Neuronal stem cell (in vitro differentiated cells): Measurements from ENCODE around the gene STK32A.

Experiments
- DNase-seq: peaks from one replicate; pipeline ENCODE4 v3.0.0-alpha.2; 2013; ENCODE audit warnings: low spot score
- H2AFZ ChIP-seq: one replicate; pipeline ENCODE4 v1.6.1; 2013; ENCODE audit warnings: mild to moderate bottlenecking, low read length, inconsistent platforms
- H2AK5ac ChIP-seq: 2 replicates; pipeline ENCODE4 v1.6.1; 2013; ENCODE audit warnings: low read depth, mild to moderate bottlenecking, inconsistent platforms, low read length, moderate library complexity, mixed read lengths
- H2BK120ac ChIP-seq: 2 replicates; pipeline ENCODE4 v1.6.1; 2013; ENCODE audit warnings: low read depth, mild to moderate bottlenecking, inconsistent platforms, low read length, moderate library complexity, mixed read lengths
- H2BK12ac ChIP-seq: one replicate; pipeline ENCODE4 v1.6.1; 2013; ENCODE audit warnings: low read length, inconsistent platforms
- H2BK15ac ChIP-seq: 2 replicates; pipeline ENCODE4 v1.6.1; 2013; ENCODE audit warnings: mild to moderate bottlenecking, low read length, inconsistent platforms, mixed read lengths
- H2BK5ac ChIP-seq: one replicate; pipeline ENCODE4 v1.6.1; 2013; ENCODE audit warnings: inconsistent platforms, mild to moderate bottlenecking, low read length, moderate library complexity
- H3K14ac ChIP-seq: one replicate; pipeline ENCODE4 v1.6.1; 2013; ENCODE audit warnings: low read length, inconsistent platforms
- H3K18ac ChIP-seq: 2 replicates; pipeline ENCODE4 v1.6.1; 2013; ENCODE audit warnings: low read length, inconsistent platforms
- H3K23ac ChIP-seq: 2 replicates; pipeline ENCODE4 v1.6.1; 2013; ENCODE audit warnings: low read depth, mild to moderate bottlenecking, mixed read lengths, low read length, inconsistent platforms; ENCODE audit not compliant: poor library complexity
- H3K27ac ChIP-seq: replicated peaks from 3 replicates; pipeline ENCODE4 v1.5.1; 2013; ENCODE audit warnings: low read length, inconsistent platforms
- H3K27me3 ChIP-seq, 3 experiments: 2 replicates each; pipeline ENCODE4 v1.6.1; 2013; ENCODE audit warnings: low read length in 3 of 3, mild to moderate bottlenecking in 2 of 3, inconsistent platforms in 1 of 3, low read depth in 1 of 3, mixed read lengths in 1 of 3, moderate library complexity in 1 of 3; ENCODE audit not compliant: control insufficient read depth in 3 of 3, insufficient read depth in 3 of 3
- H3K36me3 ChIP-seq, 2 donors: replicated peaks in 1 of 2; 2 replicates each; pipeline ENCODE4 v1.6.1; 2013; ENCODE audit warnings: low read length in 2 of 2; ENCODE audit not compliant: control insufficient read depth in 2 of 2, insufficient read depth in 2 of 2
- H3K4ac ChIP-seq: 2 replicates; pipeline ENCODE4 v1.6.1; 2013; ENCODE audit warnings: inconsistent platforms, mild to moderate bottlenecking, low read length, moderate library complexity
- H3K4me1 ChIP-seq, 2 donors: 1 replicate in 1 of 2; 2 replicates in 1 of 2; pipeline ENCODE4 v1.6.1; 2013; ENCODE audit warnings: low read length in 2 of 2, low read depth in 1 of 2; ENCODE audit not compliant: control insufficient read depth in 2 of 2, insufficient read depth in 1 of 2
- H3K4me2 ChIP-seq: one replicate; pipeline ENCODE4 v1.6.1; 2013; ENCODE audit warnings: mild to moderate bottlenecking, low read length, inconsistent platforms; ENCODE audit not compliant: insufficient read depth, poor library complexity, severe bottlenecking
- H3K4me3 ChIP-seq, 2 donors: 2 replicates each; pipeline ENCODE4 v1.5.1; 2013; ENCODE audit warnings: low read length in 2 of 2, mild to moderate bottlenecking in 2 of 2, inconsistent platforms in 1 of 2, moderate library complexity in 1 of 2
- H3K79me1 ChIP-seq: one replicate; pipeline ENCODE4 v1.6.1; 2013; ENCODE audit warnings: low read depth, mild to moderate bottlenecking, inconsistent platforms, low read length, moderate library complexity
- H3K9ac ChIP-seq: one replicate; pipeline ENCODE4 v1.6.1; 2013; ENCODE audit warnings: mild to moderate bottlenecking, low read depth, low read length, inconsistent platforms; ENCODE audit not compliant: poor library complexity
- H3K9me3 ChIP-seq, 2 donors: replicated peaks in 1 of 2; 2 replicates each; pipeline versions ENCODE3 to v1.6.1; 2013; ENCODE audit warnings: low read length in 2 of 2, mild to moderate bottlenecking in 2 of 2, inconsistent platforms in 1 of 2, low read depth in 1 of 2, mixed read lengths in 1 of 2, moderate library complexity in 1 of 2; ENCODE audit not compliant: control insufficient read depth in 2 of 2, insufficient read depth in 1 of 2
- H4K8ac ChIP-seq: one replicate; pipeline ENCODE4 v1.6.1; 2013; ENCODE audit warnings: low read depth, mild to moderate bottlenecking, inconsistent platforms, low read length, moderate library complexity
- H4K91ac ChIP-seq: one replicate; pipeline ENCODE4 v1.6.1; 2013; ENCODE audit warnings: low read length, low read depth, mild to moderate bottlenecking, inconsistent platforms; ENCODE audit not compliant: poor library complexity
- WGBS, 2 donors: extraction: QIAGEN DNeasy Blood & Tissue Kit; methylation state at CpG; one replicate each; pipeline ENCODE4 v1.1.7; 2013; ENCODE audit warnings: missing lambda C conversion rate in 2 of 2, mixed read lengths in 1 of 2; ENCODE audit not compliant: insufficient read length in 2 of 2, insufficient replicate concordance in 1 of 2; ENCODE audit errors: extremely low coverage in 2 of 2; 5-methylcytosine and 5-hydroxymethylcytosine counted together

STK32A gene

DNA sequence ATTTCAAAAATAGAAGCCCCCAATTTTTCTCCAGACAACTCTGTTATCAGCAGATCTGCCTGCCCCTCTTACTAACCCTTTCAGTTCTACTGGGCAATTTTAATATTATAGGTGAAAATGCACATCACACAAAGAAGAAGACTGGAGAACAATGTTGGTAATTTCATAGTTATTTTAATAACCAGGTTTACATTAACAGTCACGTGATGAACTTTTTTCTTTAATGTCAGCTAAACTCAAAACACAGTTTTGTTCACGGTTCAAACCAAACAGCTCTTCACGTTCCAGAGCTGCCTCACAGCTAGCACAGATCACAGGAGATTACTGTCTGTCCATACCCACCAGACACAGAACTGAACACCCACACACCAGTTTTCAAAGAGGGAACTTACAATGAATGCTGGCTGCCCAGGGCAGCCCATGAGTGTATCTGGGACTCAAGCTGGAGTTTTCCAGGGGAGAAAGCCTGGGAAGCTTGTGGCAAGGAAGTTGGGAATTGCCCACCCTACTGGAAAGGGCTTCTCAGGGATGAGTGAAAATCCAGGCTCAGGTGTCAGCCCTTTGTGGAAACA is 155.9 kb downstream of the STK32A start:
- no peak overlapping the region for H2BK12ac ChIP-seq
- H4K91ac ChIP-seq = no peak overlapping the region
- no peak overlapping the region for H2BK15ac ChIP-seq
- no peak overlapping the region for H3K27ac ChIP-seq
- no peak overlapping the region for H2BK120ac ChIP-seq
- H2AK5ac ChIP-seq = no peak overlapping the region
- H2BK5ac ChIP-seq = no peak overlapping the region
- no peak overlapping the region for H2AFZ ChIP-seq
- no CpG with 5 or more reads among the region's 3 CpGs for WGBS, 2 donors
- no peak overlapping the region for H3K18ac ChIP-seq
- no peak for DNase-seq
- no peak overlapping the region for H3K9ac ChIP-seq
- peaks cover 16 to 61% of the 10 kb centered on the region in 2 donors for H3K36me3 ChIP-seq
- no peak overlapping the region for H4K8ac ChIP-seq
- no peaks in the 10 kb centered on the region for H3K79me1 ChIP-seq
- no peak overlapping the region for H3K4me3 ChIP-seq
- H3K4ac ChIP-seq = no peak overlapping the region
- no peaks in the 10 kb centered on the region for H3K9me3 ChIP-seq
- peaks cover 5 to 9% of the 10 kb centered on the region in 2 donors for H3K4me1 ChIP-seq
- H3K14ac ChIP-seq = no peak overlapping the region
- H3K4me2 ChIP-seq = no peak overlapping the region
- H3K23ac ChIP-seq = no peak overlapping the region
- no peaks in the 10 kb centered on the region for H3K27me3 ChIP-seq

DNA sequence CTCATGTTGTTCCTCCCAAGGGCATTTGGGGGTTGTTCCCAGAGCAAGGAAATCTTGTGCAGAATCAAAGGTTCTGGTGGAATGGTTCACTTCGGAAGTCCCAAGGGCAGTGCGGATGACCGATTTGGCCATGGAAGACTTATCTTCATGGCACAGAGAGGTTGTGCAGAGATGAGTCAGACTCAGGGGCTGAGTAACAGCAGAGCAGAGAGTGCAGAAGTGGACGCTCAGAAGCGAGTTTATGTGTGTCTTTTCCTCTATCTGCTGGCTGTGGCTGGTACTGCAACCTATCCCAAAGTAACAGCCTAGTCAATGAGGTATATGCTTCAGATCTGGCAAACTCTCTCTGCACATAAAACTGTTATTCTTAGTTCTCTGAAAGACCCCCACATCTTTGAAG is 157.0 kb downstream of the STK32A start:
- H3K9me3 ChIP-seq = peaks cover 0 to 3% of the 10 kb centered on the region in 2 donors
- no peak for DNase-seq
- no peak overlapping the region for H3K4ac ChIP-seq
- H4K8ac ChIP-seq = no peak overlapping the region
- H3K79me1 ChIP-seq = peaks cover 3% of the 10 kb centered on the region
- no peak overlapping the region for H3K14ac ChIP-seq
- H3K4me3 ChIP-seq = no peak overlapping the region
- H3K36me3 ChIP-seq = peaks cover 24 to 71% of the 10 kb centered on the region in 2 donors
- no peak overlapping the region for H2BK120ac ChIP-seq
- no peak overlapping the region for H3K23ac ChIP-seq
- H3K9ac ChIP-seq = no peak overlapping the region
- no peak overlapping the region for H2AFZ ChIP-seq
- no peak overlapping the region for H3K27ac ChIP-seq
- no peak overlapping the region for H2BK5ac ChIP-seq
- no peak overlapping the region for H2AK5ac ChIP-seq
- H3K4me1 ChIP-seq = peaks cover 5 to 9% of the 10 kb centered on the region in 2 donors
- no peak overlapping the region for H2BK12ac ChIP-seq
- H2BK15ac ChIP-seq = no peak overlapping the region
- no peaks in the 10 kb centered on the region for H3K27me3 ChIP-seq
- no peak overlapping the region for H4K91ac ChIP-seq
- WGBS, 2 donors = no CpG with 5 or more reads among the region's 5 CpGs
- no peak overlapping the region for H3K4me2 ChIP-seq
- H3K18ac ChIP-seq = no peak overlapping the region

DNA sequence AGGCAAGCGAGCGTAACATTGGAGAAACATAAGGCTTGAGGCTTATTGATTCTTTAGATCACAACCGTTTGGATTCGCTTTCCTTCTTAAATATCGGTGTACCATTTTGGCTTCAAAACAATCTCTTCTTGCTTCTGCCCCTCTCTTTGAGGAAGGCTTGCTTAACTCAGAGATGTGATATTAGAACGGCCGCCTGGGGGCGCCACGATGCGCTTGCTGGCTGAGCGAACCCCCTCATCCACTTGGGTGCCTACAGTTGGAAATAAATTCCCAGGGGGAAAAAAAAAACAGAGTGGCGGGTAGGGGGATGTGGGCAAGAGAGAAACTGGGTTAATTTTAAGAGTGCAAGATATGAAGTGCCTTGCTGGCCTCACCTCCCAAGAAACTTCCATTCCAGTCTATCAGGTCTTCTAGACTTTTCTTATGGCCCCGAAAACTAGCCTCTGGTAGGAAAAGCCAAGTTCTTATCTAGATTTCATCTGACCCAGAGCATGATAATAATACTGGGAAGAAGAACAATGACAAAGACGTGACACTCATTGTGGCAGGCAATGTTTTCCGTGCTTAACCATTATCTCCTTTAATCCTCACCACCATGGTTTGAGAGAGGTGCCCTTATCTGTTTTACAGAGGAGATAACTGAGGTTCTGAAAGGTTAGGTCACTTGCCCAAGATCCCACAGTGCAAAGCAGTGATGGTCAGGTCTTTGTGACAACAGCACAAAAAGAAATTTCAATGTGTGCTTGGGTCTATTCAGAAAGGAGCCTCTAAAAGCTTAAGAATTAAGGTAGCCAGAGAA is 159.2 kb downstream of the STK32A start:
- no peak for DNase-seq
- Histone ChIP-seq H2BK15ac (no peak overlapping the region), H4K8ac (no peak overlapping the region), H2AK5ac (no peak overlapping the region), H3K27me3 (peaks cover 0 to 1% (median 0%) of the 10 kb centered on the region in 3 experiments), H3K4ac (no peak overlapping the region), H3K18ac (no peak overlapping the region), H3K4me1 (peaks cover 0 to under 1% of the 10 kb centered on the region in 2 donors), H3K9ac (no peak overlapping the region), H2AFZ (no peak overlapping the region), H2BK120ac (no peak overlapping the region), H3K23ac (no peak overlapping the region), H3K79me1 (peaks cover 3% of the 10 kb centered on the region), H3K36me3 (peaks cover 37 to 93% of the 10 kb centered on the region in 2 donors), H2BK5ac (no peak overlapping the region), H3K4me3 (no peak overlapping the region), H2BK12ac (no peak overlapping the region), H3K9me3 (peaks cover 0 to 3% of the 10 kb centered on the region in 2 donors), H3K4me2 (no peak overlapping the region), H3K14ac (no peak overlapping the region), H4K91ac (no peak overlapping the region), H3K27ac (no peak overlapping the region)
- no CpG with 5 or more reads among the region's 15 CpGs for WGBS, 2 donors

GRCh38 chr5:147396070-147396823 is 161.4 kb downstream of the STK32A start:
- Histone ChIP-seq H3K4ac (no peak overlapping the region), H2AK5ac (no peak overlapping the region), H3K18ac (peak overlapping the region; percentile 1), H3K4me1 (no peaks in the 10 kb centered on the region), H2BK12ac (no peak overlapping the region), H2BK5ac (no peak overlapping the region), H3K27ac (no peak overlapping the region), H3K9me3 (peaks cover 0 to 3% of the 10 kb centered on the region in 2 donors), H3K36me3 (peaks cover 43 to 99% of the 10 kb centered on the region in 2 donors), H3K4me2 (no peak overlapping the region), H4K91ac (no peak overlapping the region), H2AFZ (no peak overlapping the region), H2BK15ac (no peak overlapping the region), H3K23ac (no peak overlapping the region), H3K14ac (no peak overlapping the region), H3K9ac (peak overlapping the region; percentile 56), H3K27me3 (peaks cover 0 to 1% (median 0%) of the 10 kb centered on the region in 3 experiments), H3K79me1 (peaks cover 3% of the 10 kb centered on the region), H4K8ac (no peak overlapping the region), H2BK120ac (no peak overlapping the region), H3K4me3 (no peak overlapping the region)
- DNase-seq = no peak
- WGBS, 2 donors = no CpG with 5 or more reads among the region's 8 CpGs
